Globus pallidus (tissue), 1 donor: ENCODE data around the gene EN1.

ENCODE experiments used
- DNase-seq: peaks from one replicate; pipeline ENCODE4 v3.0.0-alpha.2; 2015; ENCODE audit warnings: low spot score

Gene EN1

DNA sequence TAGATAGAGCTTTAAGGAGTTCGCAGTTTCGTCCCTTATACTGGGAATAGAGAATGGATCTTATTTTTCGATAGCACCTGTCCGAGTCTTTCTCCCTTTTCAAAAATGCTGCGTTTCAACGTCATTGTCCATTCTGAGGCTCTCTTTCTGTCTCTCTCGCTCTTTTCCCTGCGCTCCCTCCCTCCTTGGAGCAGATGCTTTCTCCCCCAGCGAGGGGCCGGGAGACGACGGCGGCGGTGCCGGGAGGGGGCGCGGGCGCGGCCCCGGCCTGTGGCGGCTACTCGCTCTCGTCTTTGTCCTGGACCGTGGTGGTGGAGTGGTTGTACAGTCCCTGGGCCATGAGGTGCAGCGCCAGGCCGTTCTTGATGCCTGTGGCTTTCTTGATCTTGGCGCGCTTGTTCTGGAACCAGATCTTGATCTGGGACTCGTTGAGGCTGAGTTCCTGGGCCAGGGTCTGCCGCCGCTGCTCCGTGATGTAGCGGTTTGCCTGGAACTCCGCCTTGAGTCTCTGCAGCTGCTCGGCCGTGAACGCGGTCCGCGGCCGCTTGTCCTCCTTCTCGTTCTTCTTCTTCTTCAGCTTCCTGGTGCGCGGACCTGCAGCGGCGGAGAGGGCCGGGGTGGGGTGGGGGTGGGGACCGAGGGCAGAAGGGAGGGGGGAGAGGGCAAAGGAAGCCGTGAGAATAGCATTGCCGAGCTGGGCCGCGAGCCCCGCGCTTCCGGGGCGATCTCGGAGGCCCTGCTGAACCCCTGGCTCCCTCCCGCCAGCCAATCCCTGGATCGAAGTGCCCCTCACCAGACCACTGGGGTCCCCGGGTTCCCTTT is 4.6 kb downstream of the EN1 start:
- DNase-seq: no peak

- DNase-seq: no peak
Measured at GRCh38 chr2:118841828-118842461, 5.5 kb downstream of the EN1 start.

- no peak for DNase-seq
Measured at GRCh38 chr2:118841450-118841827, 6.0 kb downstream of the EN1 start.

DNA sequence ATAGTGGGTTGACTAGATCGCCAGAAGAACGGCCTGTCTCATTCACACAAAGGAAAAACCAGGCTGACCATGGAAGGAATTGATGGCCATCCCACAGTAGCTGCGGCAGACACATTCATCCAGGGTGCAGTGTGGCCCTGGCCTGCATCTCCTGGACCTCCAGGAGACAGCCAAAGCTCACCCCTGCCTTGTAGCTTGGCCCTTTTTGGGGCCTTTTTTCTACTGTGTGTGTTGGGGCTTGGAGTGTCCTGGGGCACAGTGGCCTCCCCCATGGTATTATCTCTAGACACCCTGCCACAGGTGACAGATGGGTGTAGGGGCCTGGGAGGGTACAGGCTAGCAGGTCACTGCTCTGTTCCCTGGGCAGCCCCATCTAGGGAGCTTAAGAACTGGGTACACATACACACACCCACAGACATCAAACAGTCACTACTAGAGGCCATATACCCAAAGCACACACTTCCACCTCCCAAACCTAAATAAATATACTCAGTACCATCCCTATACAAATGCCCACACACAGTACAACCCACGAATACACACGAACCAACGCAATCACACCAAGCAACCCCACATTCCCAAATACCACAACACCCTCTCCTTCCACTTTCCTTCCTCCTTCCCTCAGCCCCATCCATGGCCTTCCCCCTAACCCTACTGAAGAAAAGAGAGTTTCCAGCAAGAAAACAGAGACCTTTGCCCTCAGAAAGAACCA is 8.6 kb downstream of the EN1 start:
- no peak for DNase-seq

DNA sequence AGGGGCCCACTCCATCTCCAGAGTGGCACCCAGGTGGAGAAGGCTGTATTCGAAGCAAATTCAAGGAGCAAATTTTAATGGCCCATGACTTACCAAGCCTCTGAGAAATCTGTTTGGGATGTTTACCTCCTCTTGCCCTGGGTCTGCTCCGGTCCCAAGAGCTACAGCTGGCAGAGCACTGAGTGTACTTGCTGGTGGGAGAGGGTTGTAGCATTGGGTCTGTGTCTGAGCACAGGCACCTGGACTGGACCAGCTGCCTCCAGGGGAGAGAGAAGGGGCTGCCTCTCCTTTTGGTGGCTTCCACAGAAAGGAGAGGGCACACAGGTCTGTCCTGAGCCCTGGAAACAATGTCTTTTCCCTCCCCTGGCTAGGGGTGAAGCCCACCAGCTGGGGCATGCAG is 9.8 kb downstream of the EN1 start:
- no peak for DNase-seq

DNA sequence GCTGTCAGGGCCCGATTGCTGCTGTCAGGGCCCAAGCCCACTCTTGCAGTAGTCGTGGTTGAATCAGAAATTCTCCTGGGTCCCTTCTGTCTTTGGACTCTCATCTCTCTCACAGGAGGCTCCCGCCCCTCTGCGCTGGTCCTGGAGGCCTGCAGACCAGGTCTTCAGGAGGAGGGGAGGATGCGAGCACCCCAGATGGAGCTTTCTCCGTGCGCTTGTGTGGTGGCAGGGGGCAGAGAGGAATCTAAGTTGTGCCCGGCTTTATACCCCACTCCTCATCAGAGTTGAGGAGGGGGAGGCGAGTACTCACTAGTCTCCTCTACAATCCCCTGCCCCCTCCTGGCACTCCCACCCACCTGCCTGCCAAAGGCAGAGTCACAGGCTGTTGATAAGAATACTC is 10.4 kb downstream of the EN1 start:
- no peak for DNase-seq

GRCh38 chr2:118836411-118836930 is 11.0 kb downstream of the EN1 start:
- no peak for DNase-seq

GRCh38 chr2:118835746-118836410 is 11.6 kb downstream of the EN1 start:
- DNase-seq: no peak

DNA sequence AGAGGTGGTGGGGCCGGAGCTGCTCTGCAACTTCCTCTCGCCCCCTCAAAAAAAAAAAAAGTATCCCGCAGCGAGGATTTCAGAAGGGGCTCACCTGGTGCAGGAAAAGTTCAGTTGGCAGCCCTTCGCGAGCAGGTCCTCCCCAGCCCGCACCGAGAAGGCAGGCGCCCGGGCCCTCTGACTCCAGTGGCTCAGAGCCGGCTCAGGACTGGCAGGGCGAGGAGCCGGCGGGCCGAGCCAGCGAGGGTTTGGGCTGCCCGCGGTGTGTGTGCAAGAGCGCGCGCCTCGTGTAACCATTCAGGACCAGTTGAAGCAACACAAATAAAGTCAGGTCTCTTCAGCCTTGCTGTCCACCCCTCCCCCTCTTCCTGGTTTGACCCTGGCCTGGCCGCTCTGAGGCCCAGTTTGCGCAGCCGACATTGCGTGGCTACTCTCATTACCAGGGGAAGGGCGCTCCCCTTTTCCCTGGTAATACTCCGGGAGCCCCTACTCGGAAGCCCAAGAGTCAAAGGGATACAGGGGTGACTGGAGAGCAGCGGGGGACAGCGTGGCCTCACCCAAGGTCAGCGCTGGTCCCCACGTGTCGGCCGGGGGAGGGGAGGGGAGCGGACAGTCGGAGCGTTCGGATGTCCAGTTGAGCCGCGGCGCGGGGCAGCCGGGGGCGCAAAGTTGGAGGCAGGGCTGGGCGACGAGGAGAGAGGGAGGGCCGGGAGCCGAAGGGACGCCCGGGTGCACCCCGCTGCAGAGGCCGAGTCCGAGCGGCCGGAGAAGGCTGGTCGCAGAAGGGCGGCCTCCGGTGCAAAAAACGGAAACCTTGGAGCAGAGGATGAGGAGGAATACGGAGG is 12.3 kb downstream of the EN1 start:
- no peak for DNase-seq

GRCh38 chr2:118834440-118834810 is 13.0 kb downstream of the EN1 start:
- DNase-seq: no peak

DNA sequence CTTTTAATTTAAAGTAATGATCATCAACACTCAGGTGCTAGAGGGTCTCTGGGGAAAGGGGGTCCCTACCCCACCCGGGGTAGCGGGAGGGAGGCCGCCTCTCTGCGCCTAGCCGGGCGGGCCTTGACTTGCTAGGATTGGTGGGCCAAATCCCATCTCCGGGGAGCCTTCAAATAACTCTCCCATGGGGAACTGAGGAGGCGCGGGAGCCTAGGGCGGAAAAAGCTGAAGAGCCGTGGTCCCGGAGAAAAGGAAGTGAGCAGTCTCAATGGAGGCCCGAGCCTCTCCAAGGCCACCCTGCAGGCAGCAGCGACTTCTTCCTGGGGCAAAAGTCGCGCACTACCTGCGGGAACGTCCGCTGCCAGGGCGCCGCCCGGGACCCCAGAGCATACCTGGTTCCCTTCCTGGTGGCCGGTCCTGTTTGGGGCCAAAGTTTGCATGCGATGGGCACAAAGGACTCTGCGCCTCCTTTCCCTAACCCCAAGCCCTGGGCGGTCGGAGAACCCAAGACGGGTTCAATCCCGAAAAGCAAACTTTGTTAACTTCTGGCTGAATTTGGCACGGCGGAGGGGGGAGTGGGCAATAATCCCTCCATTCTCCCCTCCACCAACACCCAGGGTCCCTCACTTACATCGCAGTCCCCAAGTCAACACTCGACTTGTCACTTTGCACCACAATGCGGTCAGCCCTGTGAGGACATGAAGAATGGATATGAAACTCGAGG is 13.6 kb downstream of the EN1 start:
- DNase-seq: no peak

- no peak for DNase-seq
Measured at GRCh38 chr2:118832791-118833715, 14.4 kb downstream of the EN1 start.

GRCh38 chr2:118832071-118832790 is 15.2 kb downstream of the EN1 start:
- no peak for DNase-seq

GRCh38 chr2:118830881-118831280 is 16.6 kb downstream of the EN1 start:
- no peak for DNase-seq

GRCh38 chr2:118830118-118830517 is 17.3 kb downstream of the EN1 start:
- DNase-seq: no peak

DNA sequence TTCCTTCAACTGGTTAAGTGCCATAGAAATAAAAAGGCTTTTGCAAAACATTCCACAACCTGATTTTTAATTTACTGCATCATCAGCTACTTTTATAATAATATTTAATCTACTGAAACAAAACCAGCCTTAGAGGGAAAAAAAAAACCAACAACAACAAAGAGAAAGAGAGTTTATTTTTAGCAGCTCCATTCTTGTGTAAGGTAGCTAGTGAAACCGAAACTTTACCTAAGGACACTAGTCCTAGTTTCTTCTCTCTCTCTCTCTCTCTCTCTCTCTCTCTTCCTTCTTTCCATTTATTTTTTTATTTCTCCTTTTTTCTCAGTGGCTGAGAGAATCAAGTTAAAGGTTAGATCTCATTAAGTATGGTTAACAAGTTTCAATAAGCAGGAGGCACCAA is 21.4 kb downstream of the EN1 start:
- no peak for DNase-seq

GRCh38 chr2:118823633-118824032 is 23.8 kb downstream of the EN1 start:
- no peak for DNase-seq

- DNase-seq: no peak
Measured at GRCh38 chr2:118822572-118822971, 24.9 kb downstream of the EN1 start.

- DNase-seq: no peak
Measured at GRCh38 chr2:118822015-118822414, 25.4 kb downstream of the EN1 start.
